DND-41 (cell line): ENCODE results near the gene ZNF160.

ENCODE experiments used
- EZH2 ChIP-seq: IDR thresholded peaks from 3 replicates; pipeline ENCODE4 v1.6.1; 2012; ENCODE audit warnings: borderline replicate concordance, low read depth, mild to moderate bottlenecking, moderate library complexity, low read length, inconsistent platforms; ENCODE audit not compliant: severe bottlenecking
- TF ChIP-seq, protein P1 (sequence below): IDR thresholded peaks from 2 replicates; pipeline ENCODE4 v1.5.1; 2012; ENCODE audit warnings: borderline replicate concordance, low read length, moderate library complexity, mild to moderate bottlenecking; ENCODE audit not compliant: poor library complexity, severe bottlenecking; ENCODE audit errors: extremely low read depth

- TF ChIP-seq, protein P1, sequence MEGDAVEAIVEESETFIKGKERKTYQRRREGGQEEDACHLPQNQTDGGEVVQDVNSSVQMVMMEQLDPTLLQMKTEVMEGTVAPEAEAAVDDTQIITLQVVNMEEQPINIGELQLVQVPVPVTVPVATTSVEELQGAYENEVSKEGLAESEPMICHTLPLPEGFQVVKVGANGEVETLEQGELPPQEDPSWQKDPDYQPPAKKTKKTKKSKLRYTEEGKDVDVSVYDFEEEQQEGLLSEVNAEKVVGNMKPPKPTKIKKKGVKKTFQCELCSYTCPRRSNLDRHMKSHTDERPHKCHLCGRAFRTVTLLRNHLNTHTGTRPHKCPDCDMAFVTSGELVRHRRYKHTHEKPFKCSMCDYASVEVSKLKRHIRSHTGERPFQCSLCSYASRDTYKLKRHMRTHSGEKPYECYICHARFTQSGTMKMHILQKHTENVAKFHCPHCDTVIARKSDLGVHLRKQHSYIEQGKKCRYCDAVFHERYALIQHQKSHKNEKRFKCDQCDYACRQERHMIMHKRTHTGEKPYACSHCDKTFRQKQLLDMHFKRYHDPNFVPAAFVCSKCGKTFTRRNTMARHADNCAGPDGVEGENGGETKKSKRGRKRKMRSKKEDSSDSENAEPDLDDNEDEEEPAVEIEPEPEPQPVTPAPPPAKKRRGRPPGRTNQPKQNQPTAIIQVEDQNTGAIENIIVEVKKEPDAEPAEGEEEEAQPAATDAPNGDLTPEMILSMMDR: no peak
- no peak for TF ChIP-seq EZH2
Measured at GRCh38 chr19:53034054-53034453, 69.2 kb downstream of the ZNF160 start.
